HG02981 (cell line): ENCODE measurements around the gene OSTF1.
A peak's percentile ranks its signal among the peaks of the same experiment; 100 is the strongest.

Experiments used
- ATAC-seq: cut with Tn5 transposase; IDR thresholded peaks from one replicate; pipeline ENCODE4 v1.9.1; 2021; ENCODE audit warnings: mild to moderate bottlenecking, moderate library complexity; ENCODE audit not compliant: unreplicated experiment

OSTF1 gene

DNA sequence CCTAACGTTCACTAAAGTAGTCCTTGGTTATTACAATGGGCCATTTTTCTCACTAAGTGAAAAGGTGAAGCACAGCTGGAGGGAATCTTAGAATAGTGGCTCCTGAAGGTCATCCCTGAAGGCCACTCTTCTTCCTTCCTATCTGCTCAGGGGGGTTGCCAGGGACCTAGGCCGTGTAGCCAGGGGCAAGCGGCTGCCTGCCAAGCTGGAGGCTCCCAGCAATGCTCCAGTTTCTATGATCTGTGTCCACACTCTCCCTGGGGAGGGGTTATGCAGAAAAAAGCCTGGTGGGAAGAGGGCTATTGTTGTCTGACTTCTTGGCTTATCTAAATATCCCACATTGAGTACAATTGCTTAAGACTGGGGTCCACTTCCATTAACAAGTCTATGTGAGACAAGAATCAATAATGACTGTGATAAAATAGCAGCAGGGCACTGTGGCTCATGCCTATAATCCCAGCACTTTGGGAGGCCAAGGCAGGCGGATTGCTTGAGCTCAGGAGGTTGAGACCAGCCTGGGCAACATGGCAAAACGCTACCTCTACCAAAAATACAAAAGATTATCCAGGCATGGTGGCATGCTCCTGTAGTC is 4.1 kb upstream of the OSTF1 start:
- ATAC-seq: no peak

DNA sequence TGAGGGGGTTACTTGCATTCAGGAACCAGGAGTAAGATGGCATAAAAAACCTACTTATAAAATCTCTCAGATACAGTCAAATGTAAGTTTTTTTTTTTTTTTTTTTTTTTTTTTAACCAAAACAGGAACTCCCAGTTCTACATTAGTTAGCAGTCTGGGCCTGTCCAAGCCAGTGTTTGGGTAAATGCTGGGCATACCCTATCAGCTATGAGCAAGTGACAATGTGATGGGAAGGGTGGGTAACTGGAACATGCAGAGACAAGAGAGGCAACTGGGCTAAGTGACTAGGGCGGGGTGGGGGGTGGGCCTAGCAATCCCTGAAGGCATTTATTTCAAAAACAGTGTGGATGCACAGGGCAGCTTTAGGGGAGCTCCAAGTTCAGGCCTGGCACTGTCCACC is 2.7 kb upstream of the OSTF1 start:
- no peak for ATAC-seq

DNA sequence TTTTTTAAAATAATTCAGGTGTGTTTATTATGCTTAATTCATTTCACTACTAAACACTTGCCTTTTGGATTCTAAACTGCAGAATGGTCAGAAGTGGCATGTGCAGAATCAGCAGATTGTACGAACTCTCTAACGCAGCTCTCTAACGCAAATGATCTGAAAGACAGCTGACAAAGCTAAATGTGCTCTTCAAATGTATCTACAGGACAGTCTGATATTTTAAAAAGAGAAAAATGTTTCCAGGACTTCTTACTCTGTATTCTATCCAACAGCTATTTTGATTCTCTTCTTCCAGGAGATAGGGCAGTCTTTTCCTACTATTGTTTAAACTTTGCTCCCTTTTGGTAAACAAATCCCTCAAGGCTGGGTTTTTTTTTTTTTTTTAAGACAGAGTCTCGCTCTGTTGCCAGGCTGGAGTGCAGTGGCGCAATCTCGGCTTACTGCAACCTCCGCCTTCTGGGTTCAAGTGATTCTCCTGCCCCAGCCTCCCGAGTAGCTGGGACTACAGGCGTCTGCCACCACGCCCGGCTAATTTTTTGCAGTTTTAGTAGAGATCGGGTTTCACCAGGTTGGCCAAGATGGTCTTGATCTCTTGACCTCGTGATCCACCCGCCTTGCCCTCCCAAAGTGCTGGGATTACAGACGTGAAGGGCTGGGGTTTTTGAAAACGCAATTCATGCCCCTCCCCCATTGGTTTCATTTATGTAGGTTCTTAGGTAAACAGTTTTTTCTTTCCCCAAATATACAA is 1.6 kb upstream of the OSTF1 start:
- ATAC-seq: no peak

DNA sequence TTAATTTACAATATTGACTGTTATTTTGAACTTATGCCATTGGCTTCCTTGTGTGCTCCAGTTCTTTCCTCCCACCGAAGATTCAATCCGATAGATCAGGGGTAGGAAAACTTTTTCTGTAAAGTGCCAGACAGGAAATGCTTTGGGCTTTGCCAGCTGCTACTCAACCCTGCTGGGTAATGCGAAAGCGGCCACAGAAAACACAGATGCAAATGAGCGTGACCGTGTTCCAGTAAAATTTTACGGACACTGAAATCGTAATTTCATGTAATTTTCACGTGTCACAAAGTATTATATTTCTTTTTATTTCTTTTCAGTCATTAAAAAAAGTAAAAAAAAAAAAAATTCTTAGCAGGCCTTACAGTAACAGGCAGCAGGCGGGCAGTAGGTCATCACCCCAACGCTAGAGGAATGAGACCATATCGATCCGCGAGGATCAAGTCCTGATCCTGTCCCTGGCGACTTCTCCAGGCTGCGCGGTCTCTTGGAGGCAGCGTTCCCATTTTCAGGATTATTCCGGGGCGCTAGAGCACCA is 958 bp upstream of the OSTF1 start:
- ATAC-seq: no peak

DNA sequence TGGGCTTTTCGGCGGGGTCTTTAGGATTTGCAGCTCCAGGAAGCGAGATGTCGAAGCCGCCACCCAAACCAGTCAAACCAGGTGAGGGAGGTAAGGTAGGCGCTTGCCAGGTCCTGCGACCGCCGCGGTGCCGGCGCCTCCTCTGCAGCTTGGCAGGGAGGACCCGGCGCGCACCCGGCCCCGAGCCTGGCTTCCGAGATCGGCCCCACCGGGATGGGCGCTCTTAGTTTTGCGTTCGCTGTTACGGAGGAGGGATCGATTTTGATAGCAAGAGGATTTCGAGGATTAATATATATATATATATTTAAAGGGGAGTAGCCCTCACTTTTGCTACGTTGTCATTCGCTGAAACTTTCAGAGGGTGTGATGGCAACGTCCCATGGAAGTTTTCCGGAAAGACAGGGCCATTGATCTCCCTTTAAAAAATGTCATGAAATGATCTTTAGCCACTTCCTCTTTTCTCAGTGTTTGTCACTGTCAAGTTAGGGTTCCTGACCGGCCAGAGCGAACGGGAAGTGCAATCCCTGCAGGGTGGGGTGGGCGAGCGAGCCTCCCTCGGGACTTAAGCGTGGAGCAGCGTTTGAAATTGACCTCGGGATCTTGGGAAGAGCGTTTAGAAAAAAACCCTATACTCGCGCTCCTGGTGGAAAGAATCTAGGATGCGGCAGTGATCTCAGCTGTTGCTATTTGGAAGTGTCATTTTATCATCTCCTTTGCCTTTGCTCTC is 495 bp downstream of the OSTF1 start:
- ATAC-seq: peak; percentile 32

DNA sequence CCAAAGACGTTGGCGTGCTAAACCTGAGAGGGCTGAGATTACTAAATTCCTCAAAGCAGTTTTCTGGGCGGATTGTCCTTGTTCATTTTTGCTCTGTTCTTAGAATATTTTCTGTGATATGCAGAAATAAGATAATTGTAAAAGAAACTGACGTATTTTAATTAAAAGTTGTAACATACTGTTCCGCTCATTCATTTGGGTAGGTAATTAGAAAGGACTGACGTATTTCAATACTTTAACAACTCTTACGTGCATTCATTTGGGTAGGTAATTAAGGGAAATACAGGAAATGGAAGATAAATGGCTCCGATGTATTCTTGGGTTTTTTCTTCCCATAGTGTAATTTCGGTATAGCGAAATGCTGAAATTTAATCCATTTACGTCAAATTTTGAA is 1.1 kb downstream of the OSTF1 start:
- ATAC-seq: no peak

DNA sequence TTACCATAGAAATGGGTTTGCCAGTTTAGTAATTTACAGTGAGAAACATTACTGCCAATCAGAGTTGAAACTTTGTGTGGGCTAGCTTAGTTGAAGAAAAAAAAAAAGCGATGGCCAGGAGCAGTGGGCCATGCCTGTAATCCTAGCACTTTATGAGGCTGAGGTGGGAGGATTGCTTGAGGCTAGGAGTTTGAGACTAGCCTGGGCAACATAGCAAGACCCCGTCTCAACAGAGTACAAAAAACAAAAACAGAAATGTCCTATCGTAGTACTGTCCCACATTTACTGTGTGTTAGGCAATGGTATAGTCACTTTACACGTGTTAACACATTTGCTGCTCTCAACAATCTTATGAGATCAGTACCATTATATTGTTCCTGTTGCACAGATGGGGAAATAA is 2.3 kb downstream of the OSTF1 start:
- ATAC-seq: no peak

DNA sequence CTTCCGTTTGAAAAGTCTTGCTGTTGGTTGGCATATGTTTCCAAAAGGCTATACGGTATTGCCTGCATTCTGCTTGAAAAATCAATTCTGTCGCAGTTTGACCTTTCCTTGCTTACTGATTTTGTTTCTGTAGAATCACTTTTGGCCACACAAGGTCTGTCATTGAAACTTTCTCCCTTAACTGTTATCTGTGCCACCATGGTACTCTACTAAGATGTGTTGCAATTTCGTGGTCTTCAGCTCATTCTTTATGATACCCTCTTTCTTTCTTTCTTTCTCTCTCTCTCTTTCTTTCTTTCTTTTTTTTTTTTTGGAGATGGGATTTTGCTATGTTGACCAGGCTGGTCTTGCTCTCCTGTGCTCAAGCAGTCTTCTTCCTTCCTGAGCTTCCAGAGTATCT is 4.5 kb downstream of the OSTF1 start:
- no peak for ATAC-seq

DNA sequence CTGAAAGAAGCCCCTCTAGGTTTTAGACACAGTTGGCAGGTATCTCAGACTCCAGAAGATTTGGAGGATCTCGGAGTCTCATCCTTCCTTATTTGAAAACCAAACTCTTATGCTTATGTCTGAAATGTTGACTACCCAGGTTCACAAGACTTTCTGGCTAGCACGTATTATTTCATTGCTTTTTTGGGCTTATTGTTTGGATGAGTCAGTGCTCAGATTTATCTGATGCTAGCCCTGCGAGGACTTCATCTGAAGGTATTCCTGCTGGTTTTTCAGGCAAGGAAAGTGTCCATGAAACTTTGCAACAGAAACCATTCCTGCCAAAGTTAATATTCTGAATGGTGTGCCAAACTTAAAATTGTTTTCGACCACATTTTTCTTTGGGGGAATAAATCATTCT is 8.5 kb downstream of the OSTF1 start:
- ATAC-seq: no peak

DNA sequence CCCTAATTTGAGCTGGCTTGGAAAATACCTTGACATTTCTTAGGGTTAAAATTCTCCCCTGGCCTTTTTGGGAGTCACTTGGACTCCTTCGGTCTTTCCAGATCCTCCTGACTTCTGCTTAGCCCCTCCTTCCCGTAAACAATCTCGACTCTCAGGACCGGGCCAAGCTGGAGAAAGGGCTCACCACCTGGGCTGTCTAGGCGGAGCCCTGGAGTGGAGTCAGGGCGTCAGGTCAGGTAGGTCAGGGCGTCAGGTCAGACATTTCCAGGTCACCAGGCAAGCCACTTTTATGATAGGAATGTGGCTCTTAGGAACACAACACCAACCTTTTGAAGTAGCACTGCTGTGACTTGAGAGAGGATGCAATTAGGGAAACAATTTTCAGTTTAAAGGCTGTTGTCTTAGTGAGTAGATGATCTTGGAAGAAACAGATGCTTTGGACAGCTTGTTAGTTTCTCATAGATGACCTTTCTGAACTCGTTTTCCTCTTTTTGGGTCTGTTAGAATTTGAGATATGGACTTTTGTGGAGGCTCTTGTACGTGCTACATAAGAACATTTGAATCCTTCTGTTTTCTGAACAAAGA is 12.8 kb downstream of the OSTF1 start:
- no peak for ATAC-seq

DNA sequence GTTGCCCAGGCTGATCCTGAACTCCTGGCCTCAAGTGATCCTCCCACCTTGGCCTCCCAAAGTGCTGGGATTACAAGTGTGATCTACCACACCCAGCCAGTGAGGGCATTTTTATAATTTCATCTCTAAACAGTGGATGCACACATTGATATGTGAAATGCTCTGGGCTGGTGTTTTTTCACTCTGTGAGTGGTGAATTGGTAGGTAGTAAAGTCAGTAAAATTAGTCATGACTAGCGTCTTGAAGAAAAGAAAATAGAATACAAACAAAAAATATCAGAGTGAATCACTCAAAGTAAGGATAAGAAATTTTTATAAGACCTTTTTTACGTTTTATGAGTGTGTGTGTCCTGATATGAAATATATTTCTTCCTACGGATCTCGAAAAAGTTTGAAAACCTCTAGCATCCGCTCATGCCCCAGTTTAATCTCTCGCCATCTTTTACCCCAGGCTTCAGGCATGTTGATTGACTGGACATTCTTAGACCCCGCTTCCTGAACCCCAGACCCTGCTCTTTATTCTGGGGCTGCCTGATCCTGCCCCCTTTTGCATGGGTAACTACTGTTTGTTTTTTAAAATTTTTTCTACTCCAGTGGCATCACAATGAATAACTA is 14.0 kb downstream of the OSTF1 start:
- no peak for ATAC-seq

DNA sequence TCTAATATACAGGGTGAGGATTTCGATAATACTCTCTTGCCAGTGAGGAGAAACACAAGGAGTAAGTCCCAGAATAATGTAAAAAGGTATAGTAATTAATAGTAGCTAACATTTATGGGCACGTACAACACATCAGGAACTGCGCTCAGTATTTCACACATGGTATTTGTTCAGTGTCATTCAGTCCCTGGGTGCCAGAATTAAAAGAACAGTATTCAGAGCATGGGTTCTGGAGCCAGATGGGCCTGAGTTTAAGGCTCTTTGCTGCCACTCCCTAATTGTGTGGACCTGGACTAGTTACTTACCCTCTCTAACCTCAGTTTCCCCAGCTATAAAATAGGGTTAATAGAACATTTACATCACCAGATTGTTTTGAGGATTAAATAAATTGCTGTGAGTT is 16.3 kb downstream of the OSTF1 start:
- no peak for ATAC-seq

DNA sequence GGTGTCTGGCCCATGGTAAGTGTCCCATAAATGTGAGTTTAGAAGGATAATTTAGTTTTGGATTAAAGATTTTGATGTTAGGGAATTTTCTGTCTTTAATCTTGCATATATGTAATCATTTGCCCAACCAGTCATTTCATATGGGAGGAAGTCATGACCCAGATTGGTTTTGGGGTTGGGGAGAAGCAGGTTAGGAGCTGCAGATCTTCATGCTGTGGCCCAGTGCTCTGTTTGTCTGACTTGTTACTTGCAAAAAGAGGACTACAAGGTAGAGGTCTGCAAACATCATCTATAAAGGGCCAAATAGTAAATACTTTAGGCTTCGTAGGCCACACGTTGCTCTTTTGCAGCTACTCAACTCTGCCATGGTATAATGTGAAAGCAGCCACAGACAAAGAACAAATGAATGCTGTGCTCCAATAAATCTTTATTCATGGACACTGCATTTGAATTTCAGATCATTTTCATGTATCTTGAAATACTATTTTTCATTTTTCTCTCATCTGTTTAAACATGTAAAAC is 16.8 kb downstream of the OSTF1 start:
- no peak for ATAC-seq

DNA sequence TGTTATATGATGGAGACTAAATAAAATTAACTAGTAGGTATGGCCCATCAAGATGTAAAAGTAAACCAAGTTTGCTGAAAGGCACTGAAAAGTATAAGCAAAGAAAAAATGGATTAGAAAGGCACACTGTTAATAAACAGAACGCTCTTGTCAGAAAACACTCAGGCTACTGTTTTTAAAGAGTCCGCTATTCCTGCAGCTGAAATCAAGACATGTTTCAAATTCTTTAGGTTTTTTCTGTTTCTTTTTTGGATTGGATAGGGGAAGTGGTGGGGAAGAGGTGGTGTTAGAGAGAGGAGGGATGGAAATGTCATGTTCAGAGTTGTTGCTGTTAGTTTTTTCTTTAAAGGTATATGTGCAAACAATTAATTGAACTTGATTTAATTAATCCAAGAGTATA is 17.5 kb downstream of the OSTF1 start:
- no peak for ATAC-seq

DNA sequence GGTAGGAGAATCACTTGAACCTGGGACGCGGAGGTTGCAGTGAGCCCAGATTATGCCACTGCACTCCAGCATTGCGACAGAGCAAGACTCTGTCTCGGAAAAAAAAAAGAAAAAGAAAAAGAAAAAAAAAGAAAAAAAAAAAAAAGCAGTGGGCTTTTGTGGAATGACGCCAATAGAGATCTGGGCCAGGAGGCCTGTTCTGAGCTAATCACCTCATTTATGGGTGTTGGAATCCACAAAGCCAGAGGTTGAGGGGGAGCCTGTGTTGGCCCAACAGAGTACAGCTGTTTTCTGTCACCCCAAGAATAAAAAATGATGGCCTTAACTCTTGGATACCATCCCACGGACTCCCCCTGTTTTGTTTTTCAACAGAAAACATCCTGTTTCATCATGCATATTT is 18.5 kb downstream of the OSTF1 start:
- no peak for ATAC-seq

DNA sequence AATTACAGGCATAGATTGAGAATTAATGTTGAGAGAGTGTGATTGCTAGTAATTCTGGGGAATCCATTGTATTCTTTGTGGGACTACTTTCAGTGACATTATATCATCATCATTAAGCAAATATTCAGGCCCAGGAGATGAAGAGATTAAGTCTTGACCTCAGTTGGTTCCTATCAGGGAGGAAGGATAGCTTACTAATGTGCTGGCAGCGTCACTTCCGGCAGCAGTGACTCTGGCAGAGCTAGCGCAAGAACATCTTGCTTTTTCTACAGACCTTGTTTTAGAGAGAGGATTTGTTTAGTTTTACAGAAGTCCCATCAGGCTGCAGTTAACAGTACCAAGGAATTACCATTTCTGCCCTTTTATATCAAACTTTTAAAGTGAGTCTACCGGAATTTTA is 20.3 kb downstream of the OSTF1 start:
- no peak for ATAC-seq

DNA sequence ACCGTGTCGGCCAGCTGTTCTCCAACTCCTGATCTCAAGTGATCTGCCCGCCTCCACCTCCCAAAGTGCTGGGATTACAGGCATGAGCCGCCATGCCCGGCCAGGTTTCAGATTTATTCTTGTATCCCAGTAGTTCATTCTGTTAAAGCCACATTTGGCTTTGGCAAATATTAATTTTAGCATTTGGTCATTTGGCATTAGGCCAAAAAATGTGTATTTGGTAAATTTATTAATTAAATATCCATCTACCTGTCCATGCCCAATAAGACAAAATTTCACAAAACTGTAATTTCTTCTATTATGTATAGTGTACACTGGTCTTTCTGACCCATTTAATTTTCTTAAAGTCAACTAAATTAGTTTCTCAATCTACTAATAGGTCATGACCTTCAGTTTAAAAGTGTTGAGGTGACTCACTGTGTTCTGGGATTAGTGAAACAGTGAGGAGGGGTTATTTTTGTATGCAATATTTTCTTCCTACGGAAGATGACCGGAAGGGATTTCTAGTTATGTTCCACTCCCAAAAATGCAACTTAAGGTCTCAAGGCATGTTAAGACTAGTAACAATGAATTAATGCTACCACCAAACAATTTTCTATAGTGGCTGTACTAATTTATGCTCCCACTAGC is 21.0 kb downstream of the OSTF1 start:
- no peak for ATAC-seq

DNA sequence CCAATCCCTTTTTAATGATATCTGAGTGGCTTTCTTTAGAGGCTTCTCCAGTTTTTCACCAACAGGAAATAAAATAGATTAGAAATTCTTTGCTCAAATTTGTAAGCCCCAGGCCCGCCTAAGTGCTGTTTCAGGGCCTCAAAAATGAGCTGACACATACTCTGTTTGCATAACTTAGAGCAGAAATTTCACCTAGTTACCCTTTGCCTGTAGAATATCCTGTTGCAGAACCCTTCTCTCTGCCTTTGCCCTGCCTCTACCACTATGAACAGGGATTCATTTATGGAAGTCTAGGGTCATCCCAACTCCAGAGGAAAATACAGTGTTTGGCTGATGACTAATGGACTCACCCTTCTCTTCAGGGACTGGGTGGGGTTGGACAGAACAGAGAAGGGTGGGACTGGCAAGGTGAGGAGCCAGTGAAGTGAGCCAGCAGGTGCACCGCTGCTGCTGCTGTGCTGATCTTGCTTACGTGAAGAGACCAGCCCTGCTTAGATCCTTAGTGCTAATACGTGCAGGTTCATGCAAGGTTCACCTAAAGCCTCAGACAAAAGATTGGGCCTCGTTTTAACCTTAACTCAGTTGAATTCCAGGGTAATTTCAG is 22.8 kb downstream of the OSTF1 start:
- no peak for ATAC-seq

DNA sequence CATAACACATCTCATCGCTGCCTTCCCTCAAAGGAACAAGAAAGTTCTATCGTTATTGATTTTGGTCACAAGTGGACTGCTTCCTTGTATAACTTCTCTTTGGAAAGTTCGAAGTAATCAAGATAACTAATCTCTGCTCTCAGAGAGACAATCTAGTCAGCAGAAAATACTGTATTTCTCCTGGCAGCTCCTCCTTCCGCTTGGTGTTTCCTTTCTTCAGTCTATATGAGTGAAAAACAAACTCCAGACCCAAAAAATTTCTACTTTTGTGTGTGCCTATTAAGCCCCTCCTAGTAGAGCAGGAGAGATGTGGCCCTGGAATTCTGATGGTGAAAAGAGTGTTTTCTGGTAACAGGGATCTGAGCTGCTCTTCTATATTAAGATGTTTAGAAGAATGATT is 24.5 kb downstream of the OSTF1 start:
- ATAC-seq: no peak

DNA sequence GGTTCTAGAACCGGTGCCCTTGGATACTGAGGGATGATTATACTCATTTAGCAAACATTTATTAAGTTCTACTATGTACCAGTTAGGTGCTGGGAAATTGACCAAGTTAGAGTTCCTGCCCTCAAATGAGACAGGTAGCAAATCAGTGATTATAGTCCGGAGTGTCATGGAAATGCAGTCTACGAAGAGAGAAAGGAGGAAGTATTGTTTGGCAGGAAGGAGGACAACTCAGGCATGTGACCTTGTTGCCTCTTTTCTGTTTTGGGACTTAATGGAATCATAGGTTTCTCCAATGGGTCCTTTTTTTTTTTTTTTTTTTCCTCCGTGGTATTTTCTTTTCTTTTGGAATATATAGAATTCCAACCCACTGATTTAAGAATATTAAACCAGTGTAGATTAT is 28.0 kb downstream of the OSTF1 start:
- no peak for ATAC-seq
